Measurements from ENCODE around the gene FZD1. TPM values are rescaled to one million over a fixed set of nuclear protein-coding genes. Genes with fewer than 3 reads are reported as not detected.

The FZD1 gene
- total RNA-seq, 4 donors from 2014 or later, result 8.6 to 14.5 (median 10.4) TPM

DNA sequence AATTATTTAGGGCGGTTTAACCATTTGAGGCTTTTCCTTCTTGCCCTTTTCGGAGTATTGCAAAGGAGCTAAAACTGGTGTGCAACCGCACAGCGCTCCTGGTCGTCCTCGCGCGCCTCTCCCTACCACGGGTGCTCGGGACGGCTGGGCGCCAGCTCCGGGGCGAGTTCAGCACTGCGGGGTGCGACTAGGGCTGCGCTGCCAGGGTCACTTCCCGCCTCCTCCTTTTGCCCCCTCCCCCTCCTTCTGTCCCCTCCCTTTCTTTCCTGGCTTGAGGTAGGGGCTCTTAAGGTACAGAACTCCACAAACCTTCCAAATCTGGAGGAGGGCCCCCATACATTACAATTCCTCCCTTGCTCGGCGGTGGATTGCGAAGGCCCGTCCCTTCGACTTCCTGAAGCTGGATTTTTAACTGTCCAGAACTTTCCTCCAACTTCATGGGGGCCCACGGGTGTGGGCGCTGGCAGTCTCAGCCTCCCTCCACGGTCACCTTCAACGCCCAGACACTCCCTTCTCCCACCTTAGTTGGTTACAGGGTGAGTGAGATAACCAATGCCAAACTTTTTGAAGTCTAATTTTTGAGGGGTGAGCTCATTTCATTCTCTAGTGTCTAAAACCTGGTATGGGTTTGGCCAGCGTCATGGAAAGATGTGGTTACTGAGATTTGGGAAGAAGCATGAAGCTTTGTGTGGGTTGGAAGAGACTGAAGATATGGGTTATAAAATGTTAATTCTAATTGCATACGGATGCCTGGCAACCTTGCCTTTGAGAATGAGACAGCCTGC, 3.1 kb downstream of the FZD1 start:
- intact Hi-C loops (cut with DNase I), result no loop called here
- DNase-seq, result no peak
- Histone ChIP-seq H3K27ac (peak overlapping the region in 3 of 4 donors; percentile 11 to 98 (median 90)), H3K9me3 (no peaks in the 10 kb centered on the region), H3K36me3 (no peaks in the 10 kb centered on the region), H3K4me1 (peaks cover 18 to 52% (median 22%) of the 10 kb centered on the region in 3 donors), H3K27me3 (no peaks in the 10 kb centered on the region), H3K4me3 (peak overlapping the region; percentile 62 to 95 (median 70))
- WGBS, 2 donors, result 29 to 45% methylated on average over 25 to 29 of the region's 29 CpGs
- no peak for TF ChIP-seq CTCF (IDR thresholded peaks at IDR 0.05)
- TF ChIP-seq POLR2A (IDR thresholded peaks at IDR 0.05), result no peak

DNA sequence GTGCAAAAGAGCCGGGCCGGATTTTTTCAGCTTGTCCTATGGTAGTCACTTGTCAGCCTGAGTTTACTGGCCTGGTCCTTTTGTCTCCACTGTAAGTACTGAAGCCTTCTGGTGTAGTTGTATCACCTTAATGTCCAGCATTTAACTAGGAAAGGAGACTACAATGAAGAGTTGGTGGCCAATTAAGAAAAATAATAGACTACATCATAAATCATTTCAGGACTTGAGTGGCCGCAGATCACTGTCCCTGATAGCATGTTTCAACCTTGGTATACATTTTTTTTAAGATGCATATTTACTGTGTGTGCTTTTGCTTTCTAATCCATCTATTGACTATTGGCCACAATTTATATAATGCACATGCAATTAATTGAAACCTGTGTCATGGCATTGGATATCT, 6.1 kb downstream of the FZD1 start:
- no peaks in the 10 kb centered on the region for H3K27me3 ChIP-seq
- H3K36me3 ChIP-seq, result no peaks in the 10 kb centered on the region
- intact Hi-C loops (cut with DNase I), result no loop called here
- peaks cover 18 to 42% (median 21%) of the 10 kb centered on the region in 3 donors for H3K4me1 ChIP-seq
- DNase-seq, result no peak
- no peak overlapping the region for H3K27ac ChIP-seq
- no peaks in the 10 kb centered on the region for H3K9me3 ChIP-seq
- no peak for TF ChIP-seq POLR2A (IDR thresholded peaks at IDR 0.05)
- TF ChIP-seq CTCF (IDR thresholded peaks at IDR 0.05), result no peak
- no peak overlapping the region for H3K4me3 ChIP-seq
- 90 to 100% methylated on average over 3 of the region's 3 CpGs for WGBS, 2 donors

DNA sequence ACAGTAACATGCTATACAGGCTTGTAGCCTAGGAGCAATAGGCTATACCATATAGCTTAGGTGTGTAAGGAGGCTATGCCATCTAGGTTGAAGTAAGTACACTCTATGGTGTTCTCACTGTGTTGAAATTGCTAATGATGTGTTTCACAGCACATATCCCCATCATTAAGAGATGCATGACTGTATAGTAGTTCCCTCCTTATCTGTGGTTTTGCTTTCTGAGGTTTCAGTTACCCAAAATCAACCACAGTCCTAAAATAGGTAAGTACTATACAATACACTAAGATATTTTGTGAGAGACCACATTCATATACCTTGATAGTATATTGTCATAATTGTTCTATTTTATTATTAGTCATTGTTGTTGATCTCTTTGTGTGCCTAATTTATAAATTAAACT, 12.7 kb downstream of the FZD1 start:
- no peaks in the 10 kb centered on the region for H3K36me3 ChIP-seq
- H3K9me3 ChIP-seq, result no peaks in the 10 kb centered on the region
- DNase-seq, result no peak
- H3K27me3 ChIP-seq, result no peaks in the 10 kb centered on the region
- intact Hi-C loops (cut with DNase I), result no loop called here
- H3K4me3 ChIP-seq, result no peak overlapping the region
- H3K4me1 ChIP-seq, result no peaks in the 10 kb centered on the region
- no peak overlapping the region for H3K27ac ChIP-seq
- TF ChIP-seq CTCF (IDR thresholded peaks at IDR 0.05), result no peak
- TF ChIP-seq POLR2A (IDR thresholded peaks at IDR 0.05), result no peak

DNA sequence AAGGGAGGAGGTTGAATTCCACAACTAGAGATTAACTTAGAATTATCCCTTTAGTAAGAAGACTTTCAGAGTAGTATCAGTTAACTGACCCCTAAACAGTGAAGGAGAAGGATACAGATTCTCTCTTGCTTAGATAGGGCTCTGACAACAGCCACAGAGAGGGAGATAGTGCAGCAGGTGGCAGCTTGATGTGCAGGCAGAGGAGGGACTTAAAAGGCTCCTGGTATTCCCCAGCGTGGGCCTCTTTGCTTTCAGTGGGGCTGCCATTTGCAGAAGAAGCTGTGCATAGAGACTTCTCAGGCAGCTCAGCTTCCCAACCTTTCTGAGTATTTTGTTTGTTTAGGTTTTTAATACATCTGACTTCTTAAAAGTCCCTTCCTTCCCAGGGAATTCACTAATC, 16.0 kb downstream of the FZD1 start:
- no peaks in the 10 kb centered on the region for H3K9me3 ChIP-seq
- TF ChIP-seq CTCF (IDR thresholded peaks at IDR 0.05) (no peak), POLR2A (IDR thresholded peaks at IDR 0.05) (no peak)
- no peaks in the 10 kb centered on the region for H3K36me3 ChIP-seq
- H3K27me3 ChIP-seq, result no peaks in the 10 kb centered on the region
- WGBS, 2 donors, result 67 to 100% methylated on average over 1 of the region's 1 CpG
- no peak overlapping the region for H3K4me3 ChIP-seq
- intact Hi-C loops (cut with DNase I), result no loop called here
- DNase-seq, result no peak
- no peak overlapping the region for H3K27ac ChIP-seq
- H3K4me1 ChIP-seq, result no peaks in the 10 kb centered on the region

GRCh38 chr7:91280604-91281003, 16.4 kb downstream of the FZD1 start:
- Histone ChIP-seq H3K27me3 (no peaks in the 10 kb centered on the region), H3K9me3 (no peaks in the 10 kb centered on the region), H3K36me3 (no peaks in the 10 kb centered on the region), H3K4me1 (no peaks in the 10 kb centered on the region), H3K27ac (no peak overlapping the region), H3K4me3 (no peak overlapping the region)
- intact Hi-C loops (cut with DNase I), result no loop called here
- no peak for DNase-seq
- TF ChIP-seq POLR2A (IDR thresholded peaks at IDR 0.05), result no peak
- no peak for TF ChIP-seq CTCF (IDR thresholded peaks at IDR 0.05)
- WGBS, 2 donors, result 50 to 65% methylated on average over 1 of the region's 1 CpG
